HL-60 (cell line): ENCODE data around the gene EXOC2.

Source experiments
- GABPA ChIP-seq: IDR thresholded peaks from 2 replicates; pipeline ENCODE4 v1.6.1; 2012; ENCODE audit warnings: low read depth
- POLR2AphosphoS5 ChIP-seq: IDR thresholded peaks from 2 replicates; pipeline ENCODE4 v1.6.1; 2012; ENCODE audit warnings: low read depth
- SPI1 ChIP-seq: IDR thresholded peaks from 2 replicates; pipeline ENCODE4 v1.6.1; 2012; ENCODE audit warnings: low read depth, mild to moderate bottlenecking, borderline replicate concordance
- TF ChIP-seq, protein P1 (sequence below): IDR thresholded peaks from one replicate; pipeline ENCODE4 v1.5.1; 2011; ENCODE audit warnings: low read length, control low read depth, inconsistent platforms; ENCODE audit not compliant: insufficient read depth
- TF ChIP-seq, protein P2 (sequence below): IDR thresholded peaks from 2 replicates; pipeline ENCODE4 v1.6.1; 2012; ENCODE audit warnings: low read depth; ENCODE audit not compliant: insufficient replicate concordance

DNA sequence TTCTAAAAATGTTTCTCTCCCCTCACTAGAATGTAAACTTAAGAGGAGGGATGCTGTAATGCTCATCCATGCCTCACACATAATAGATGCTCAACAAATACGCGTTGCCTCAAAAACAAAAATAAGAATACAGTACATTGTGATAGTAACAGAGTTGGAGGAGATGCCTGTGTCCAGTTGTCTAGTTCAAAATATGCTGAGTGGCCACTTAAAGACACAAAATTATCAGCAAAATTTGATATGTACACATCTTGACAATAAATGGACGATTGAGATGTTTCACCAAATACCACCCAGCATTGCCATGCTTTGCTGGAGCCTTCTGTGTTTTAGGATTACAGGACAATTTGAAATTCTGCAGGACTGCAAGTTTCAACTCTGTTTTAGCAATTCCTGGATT, 7.6 kb upstream of the EXOC2 start:
- TF ChIP-seq, protein P1, sequence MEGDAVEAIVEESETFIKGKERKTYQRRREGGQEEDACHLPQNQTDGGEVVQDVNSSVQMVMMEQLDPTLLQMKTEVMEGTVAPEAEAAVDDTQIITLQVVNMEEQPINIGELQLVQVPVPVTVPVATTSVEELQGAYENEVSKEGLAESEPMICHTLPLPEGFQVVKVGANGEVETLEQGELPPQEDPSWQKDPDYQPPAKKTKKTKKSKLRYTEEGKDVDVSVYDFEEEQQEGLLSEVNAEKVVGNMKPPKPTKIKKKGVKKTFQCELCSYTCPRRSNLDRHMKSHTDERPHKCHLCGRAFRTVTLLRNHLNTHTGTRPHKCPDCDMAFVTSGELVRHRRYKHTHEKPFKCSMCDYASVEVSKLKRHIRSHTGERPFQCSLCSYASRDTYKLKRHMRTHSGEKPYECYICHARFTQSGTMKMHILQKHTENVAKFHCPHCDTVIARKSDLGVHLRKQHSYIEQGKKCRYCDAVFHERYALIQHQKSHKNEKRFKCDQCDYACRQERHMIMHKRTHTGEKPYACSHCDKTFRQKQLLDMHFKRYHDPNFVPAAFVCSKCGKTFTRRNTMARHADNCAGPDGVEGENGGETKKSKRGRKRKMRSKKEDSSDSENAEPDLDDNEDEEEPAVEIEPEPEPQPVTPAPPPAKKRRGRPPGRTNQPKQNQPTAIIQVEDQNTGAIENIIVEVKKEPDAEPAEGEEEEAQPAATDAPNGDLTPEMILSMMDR = no peak
- no peak for TF ChIP-seq POLR2AphosphoS5
- TF ChIP-seq SPI1 = no peak
- no peak for TF ChIP-seq GABPA
- TF ChIP-seq, protein P2, sequence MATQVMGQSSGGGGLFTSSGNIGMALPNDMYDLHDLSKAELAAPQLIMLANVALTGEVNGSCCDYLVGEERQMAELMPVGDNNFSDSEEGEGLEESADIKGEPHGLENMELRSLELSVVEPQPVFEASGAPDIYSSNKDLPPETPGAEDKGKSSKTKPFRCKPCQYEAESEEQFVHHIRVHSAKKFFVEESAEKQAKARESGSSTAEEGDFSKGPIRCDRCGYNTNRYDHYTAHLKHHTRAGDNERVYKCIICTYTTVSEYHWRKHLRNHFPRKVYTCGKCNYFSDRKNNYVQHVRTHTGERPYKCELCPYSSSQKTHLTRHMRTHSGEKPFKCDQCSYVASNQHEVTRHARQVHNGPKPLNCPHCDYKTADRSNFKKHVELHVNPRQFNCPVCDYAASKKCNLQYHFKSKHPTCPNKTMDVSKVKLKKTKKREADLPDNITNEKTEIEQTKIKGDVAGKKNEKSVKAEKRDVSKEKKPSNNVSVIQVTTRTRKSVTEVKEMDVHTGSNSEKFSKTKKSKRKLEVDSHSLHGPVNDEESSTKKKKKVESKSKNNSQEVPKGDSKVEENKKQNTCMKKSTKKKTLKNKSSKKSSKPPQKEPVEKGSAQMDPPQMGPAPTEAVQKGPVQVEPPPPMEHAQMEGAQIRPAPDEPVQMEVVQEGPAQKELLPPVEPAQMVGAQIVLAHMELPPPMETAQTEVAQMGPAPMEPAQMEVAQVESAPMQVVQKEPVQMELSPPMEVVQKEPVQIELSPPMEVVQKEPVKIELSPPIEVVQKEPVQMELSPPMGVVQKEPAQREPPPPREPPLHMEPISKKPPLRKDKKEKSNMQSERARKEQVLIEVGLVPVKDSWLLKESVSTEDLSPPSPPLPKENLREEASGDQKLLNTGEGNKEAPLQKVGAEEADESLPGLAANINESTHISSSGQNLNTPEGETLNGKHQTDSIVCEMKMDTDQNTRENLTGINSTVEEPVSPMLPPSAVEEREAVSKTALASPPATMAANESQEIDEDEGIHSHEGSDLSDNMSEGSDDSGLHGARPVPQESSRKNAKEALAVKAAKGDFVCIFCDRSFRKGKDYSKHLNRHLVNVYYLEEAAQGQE = no peak
